ENCODE data around the gene GSC.
"Not testable (repeated sequence)": the region's sequence is repeated elsewhere in the genome, so short reads cannot be mapped to it uniquely, and the experiment has no call there.

Gene GSC

GRCh38 chr14:94769391-94770250, at the start of gene GSC:
Gene GSC (minus strand): TSS chr14:94770113. CDS start chr14:94770015, 98 bp downstream.
- no peak for DNase-seq (ENCODE audit: low spot score)

GRCh38 chr14:94819531-94819930, 49.6 kb upstream of the GSC start:
- DNase-seq (ENCODE audit: low spot score) = no peak

GRCh38 chr14:94816113-94816512, 46.2 kb upstream of the GSC start:
- DNase-seq (ENCODE audit: low spot score) = no peak

DNA sequence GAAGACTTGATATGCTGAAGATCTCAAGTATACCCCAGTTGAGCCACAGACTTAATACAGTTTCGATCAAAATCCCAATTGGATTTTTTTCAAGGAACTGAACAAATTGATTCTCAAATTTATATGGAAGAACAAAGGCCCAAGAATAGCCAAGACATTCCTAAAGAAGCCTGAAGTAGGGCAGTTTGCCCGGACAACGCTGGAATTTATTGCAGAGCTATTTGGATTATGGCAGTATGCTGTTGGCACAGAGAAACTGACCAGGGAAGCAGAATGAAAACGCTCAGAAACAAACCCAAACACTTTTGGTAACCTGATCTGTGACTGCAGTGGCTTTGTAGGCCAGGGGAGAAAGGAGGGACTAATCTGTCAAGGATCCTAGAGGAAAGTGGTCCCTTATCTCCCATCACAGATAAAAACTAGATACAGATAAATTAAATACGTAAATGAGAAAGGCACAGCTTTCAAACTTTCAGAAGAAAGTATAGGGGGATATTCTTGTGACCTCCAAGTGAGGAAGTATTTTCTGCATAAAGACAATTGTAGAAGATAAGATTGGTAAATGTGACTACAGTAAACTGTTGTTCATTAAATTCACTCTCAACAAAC, 35.9 kb upstream of the GSC start:
- no peak for DNase-seq (ENCODE audit: low spot score)

GRCh38 chr14:94801225-94801624, 31.3 kb upstream of the GSC start:
- no peak for DNase-seq (ENCODE audit: low spot score)

DNA sequence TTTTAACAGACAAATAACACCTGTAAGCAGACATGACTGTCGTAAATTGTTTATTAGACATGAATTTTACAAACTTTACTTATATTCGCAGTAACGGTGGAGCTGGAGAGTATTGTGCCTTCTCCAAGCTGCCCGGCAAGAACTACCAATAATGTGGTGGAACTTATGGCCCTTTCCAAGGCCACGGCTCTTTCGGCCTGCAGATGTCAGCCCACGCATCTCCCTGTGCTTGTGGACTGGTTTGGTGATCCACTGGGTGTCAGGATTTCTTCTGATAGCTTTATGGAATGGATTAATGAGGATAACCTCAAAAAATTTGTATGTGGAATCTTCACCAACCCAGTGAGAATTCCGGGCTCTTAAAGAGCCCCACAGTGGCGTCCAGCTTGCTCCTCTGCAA, 30.9 kb upstream of the GSC start:
- not testable (repeated sequence) for DNase-seq (ENCODE audit: low spot score)

DNA sequence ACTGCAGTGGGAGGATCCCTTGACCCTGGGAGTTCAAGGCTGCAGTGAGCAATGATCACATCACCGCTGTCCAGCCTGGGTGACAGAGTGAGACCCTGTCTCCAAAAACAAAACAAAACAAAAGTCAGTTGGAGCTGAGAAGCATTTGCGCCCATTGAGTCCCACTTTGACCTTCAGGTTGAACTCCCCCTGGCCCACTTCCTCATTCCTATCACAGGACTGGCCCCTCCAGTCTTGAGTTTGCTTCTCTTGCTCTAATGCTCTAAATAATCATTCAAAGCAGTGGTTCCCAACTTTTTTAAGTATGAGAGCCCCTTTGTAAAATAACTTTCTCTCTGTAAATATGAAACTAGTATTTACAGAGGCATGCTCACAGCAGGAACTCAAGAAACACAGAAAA, 28.0 kb upstream of the GSC start:
- DNase-seq (ENCODE audit: low spot score) = no peak

DNA sequence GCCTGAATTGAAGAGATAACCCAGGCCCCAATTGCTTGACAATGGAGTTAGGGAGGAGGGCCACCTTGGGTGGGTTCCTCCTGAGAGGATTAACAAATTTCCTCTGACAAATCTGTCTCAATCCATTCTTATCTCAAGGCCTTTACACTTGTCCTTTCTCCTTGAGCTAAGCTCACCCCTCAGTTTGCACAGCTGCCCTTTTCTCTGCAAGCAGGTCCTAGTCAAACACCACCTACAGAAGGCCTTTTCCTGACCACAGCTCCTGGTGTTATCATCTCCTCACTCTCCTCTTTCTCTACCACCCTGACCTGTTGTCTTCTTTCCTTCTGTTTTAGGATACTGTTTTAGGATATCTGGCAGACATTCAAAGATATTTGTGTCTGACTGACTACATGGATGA, 26.4 kb upstream of the GSC start:
- DNase-seq (ENCODE audit: low spot score) = no peak

DNA sequence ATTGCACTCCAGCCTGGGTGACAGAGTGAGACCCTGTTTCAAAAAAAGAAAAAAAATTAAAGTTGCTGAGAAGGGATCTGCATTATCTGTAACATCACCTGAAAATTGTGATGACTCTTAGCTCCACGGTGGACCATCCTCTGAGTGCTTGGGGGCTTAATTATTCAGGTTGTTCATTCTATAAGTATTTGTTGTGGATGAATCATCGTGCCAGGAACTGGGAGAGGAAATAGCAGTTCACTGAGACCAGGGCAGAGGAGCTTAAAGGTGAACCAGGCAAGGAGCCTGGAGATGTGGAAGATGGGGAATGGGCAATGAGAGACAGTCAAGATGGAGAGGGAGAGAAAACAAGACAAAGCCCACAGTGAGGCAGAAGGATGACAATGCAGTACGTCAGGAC, 25.5 kb upstream of the GSC start:
- DNase-seq (ENCODE audit: low spot score) = no peak

DNA sequence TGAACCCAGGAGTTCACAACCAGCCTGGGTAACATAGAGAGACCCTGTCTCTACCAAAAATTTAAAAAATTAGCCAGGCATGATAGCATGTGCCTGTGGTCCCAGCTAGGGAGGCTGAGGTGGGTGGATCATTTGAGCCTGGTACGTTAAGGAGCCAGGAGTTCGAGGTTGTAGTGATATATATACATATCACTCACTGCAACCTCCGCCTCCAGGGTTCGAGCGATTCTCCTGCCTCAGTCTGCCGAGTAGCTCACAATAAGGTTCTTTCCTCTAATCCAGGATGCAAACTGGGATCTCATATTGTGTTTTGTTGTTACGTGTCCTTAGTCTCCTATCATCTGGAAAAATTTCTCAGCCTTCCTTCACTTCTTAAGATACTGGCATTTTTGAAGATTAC, 24.0 kb upstream of the GSC start:
- DNase-seq (ENCODE audit: low spot score) = no peak

DNA sequence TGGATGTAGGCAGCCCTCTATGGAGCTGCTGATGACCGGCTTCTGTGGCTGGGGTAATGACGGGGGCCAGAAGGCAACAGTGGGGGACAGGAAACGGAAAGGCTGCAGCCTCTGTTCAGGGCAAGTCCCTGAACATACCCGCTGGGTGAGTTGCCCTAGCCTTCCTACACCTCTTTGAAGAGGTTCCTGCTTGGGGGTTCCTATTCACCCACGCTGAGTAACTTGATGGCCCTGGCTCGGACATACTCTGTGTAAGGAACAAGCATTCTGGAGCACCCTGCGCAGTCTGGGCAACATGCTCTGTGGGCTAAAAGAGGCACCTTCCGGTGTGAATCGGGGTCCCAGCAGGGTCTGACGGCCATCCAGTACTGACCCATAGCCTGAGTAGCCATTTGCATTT, 17.7 kb upstream of the GSC start:
- DNase-seq (ENCODE audit: low spot score) = no peak

DNA sequence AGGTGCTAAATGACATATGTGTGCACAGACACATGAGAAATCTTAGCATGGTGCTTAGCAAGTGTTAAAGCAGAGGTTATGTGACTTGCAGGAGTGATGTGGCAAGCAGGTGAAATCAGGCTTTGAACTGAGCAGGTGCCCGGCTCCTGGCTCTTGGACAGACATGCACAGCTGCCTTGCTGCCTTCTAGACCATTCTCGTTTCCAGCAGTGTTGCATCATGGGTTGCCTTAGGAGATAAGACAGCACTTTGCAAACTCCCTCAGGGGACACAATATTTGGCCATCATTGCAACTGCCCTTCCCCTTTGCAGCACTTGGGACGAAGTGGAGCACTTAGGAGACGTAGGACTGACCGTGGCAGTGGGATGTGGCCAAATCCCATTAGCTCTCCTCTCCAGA, 17.2 kb upstream of the GSC start:
- DNase-seq (ENCODE audit: low spot score) = no peak

- DNase-seq (ENCODE audit: low spot score) = no peak
These were observed 10.9 kb upstream of the GSC start for GRCh38 chr14:94780536-94781399.

GRCh38 chr14:94779713-94780112, 9.8 kb upstream of the GSC start:
- DNase-seq (ENCODE audit: low spot score) = no peak

GRCh38 chr14:94775871-94776210, 5.9 kb upstream of the GSC start:
- DNase-seq (ENCODE audit: low spot score) = no peak

GRCh38 chr14:94775091-94775870, 5.4 kb upstream of the GSC start:
- DNase-seq (ENCODE audit: low spot score) = no peak

GRCh38 chr14:94774344-94775090, 4.6 kb upstream of the GSC start:
- DNase-seq (ENCODE audit: low spot score) = no peak

- no peak for DNase-seq (ENCODE audit: low spot score)
These were observed 3.9 kb upstream of the GSC start for GRCh38 chr14:94773655-94774343.

DNA sequence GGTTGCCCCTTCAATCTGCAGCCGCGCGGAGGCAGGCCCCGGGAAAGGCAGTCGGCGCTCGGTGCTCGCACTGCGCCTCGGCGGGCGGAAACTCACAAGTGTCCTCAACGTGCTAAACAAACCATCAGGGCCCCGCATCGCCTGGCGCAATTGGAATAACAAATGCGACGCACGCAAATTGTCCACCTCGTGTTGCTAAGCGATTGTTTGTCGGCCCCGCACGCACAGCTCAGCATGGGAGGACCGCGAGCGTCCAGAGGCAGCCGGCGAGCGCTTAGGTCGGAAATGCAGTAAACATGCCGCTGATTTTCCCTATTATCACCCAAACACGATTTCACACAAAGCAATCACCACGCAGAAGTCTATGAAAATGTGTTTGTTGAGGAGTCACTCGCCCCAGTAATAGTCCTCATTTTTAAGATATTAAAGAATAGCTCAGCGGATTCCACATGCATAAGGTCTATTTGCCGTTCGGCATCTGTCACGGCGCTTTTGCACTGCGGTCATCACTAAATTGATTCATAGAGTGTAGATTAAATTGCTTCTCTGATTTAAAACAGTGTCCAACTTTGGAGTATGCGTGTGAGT, 3.2 kb upstream of the GSC start:
- DNase-seq (ENCODE audit: low spot score) = no peak

- no peak for DNase-seq (ENCODE audit: low spot score)
These were observed 2.6 kb upstream of the GSC start for GRCh38 chr14:94772548-94772947.

Data from putamen (tissue), 1 donor.